Measurements from ENCODE around the gene CHMP5.
"Not testable (repeated sequence)": the region's sequence is repeated elsewhere in the genome, so short reads cannot be mapped to it uniquely, and the experiment has no call there.

The CHMP5 gene

DNA sequence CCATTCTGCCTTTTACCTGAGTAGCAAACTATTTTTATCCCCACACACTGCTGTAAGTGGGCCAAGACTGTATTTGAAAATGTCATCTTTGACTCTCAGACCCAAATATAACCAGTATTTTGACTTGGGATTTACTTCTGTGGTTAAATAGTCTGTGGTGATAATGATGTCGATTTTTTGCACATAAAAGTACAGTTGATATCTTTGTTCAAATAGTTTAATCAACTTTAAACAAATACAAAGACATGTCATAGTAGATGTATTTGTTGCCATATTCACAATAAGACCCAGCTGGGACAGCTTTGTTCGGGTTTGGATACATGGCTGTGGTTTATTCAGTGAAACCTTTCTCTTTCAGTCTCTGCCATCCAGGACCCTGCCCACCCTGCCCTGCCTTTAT lies 45.9 kb downstream of the CHMP5 start:
- H2BK5ac ChIP-seq (ENCODE audit: low read depth, low read length, poor library complexity, severe bottlenecking): no peak overlapping the region
- H3K27ac ChIP-seq (ENCODE audit: low read length, poor library complexity, severe bottlenecking): no peak overlapping the region
- DNase-seq: no peak
- no peak overlapping the region for H3K14ac ChIP-seq (ENCODE audit: low read length in 2 of 2)
- no peak overlapping the region for H2BK12ac ChIP-seq (ENCODE audit: low read length in 2 of 2)
- no peak overlapping the region for H3K4me3 ChIP-seq (ENCODE audit: insufficient read depth in 1 of 2, low read depth in 1 of 2, low read length in 2 of 2)
- no peak overlapping the region for H2AFZ ChIP-seq (ENCODE audit: low read depth, low read length)
- no peak overlapping the region for H2BK120ac ChIP-seq (ENCODE audit: low read depth, low read length)
- H3K18ac ChIP-seq (ENCODE audit: low read depth in 1 of 2, low read length in 2 of 2): no peak overlapping the region
- H3K4ac ChIP-seq (ENCODE audit: low read depth in 1 of 2, low read length in 2 of 2): no peak overlapping the region
- H3K9me3 ChIP-seq (ENCODE audit: control insufficient read depth, low read length): no peaks in the 10 kb centered on the region
- H4K91ac ChIP-seq (ENCODE audit: low read length): no peak overlapping the region
- H3K27me3 ChIP-seq (ENCODE audit: control insufficient read depth in 1 of 2, insufficient read depth in 1 of 2, low read length in 2 of 2): no peaks in the 10 kb centered on the region
- no peak overlapping the region for H2AK5ac ChIP-seq (ENCODE audit: low read length, severe bottlenecking)
- H3K4me2 ChIP-seq (ENCODE audit: low read length, poor library complexity, severe bottlenecking): no peak overlapping the region
- 100% methylated on average over 1 of the region's 2 CpGs for WGBS
- H3K36me3 ChIP-seq (ENCODE audit: control insufficient read depth in 1 of 2, insufficient read depth in 2 of 2, low read depth in 1 of 2, low read length in 2 of 2): peaks cover 32 to 99% of the 10 kb centered on the region in 2 experiments
- no peaks in the 10 kb centered on the region for H3K4me1 ChIP-seq (ENCODE audit: control insufficient read depth, insufficient read depth, low read depth, low read length)
- no peak overlapping the region for H4K8ac ChIP-seq (ENCODE audit: low read length)
- no peak overlapping the region for H3K9ac ChIP-seq (ENCODE audit: low read length)
- H2BK15ac ChIP-seq (ENCODE audit: low read depth, poor library complexity, severe bottlenecking): no peak overlapping the region
- peaks cover 22% of the 10 kb centered on the region for H3K79me1 ChIP-seq (replicated peaks; ENCODE audit: low read length, poor library complexity, severe bottlenecking)
- H3K23ac ChIP-seq (ENCODE audit: low read length in 2 of 2): no peak overlapping the region

DNA sequence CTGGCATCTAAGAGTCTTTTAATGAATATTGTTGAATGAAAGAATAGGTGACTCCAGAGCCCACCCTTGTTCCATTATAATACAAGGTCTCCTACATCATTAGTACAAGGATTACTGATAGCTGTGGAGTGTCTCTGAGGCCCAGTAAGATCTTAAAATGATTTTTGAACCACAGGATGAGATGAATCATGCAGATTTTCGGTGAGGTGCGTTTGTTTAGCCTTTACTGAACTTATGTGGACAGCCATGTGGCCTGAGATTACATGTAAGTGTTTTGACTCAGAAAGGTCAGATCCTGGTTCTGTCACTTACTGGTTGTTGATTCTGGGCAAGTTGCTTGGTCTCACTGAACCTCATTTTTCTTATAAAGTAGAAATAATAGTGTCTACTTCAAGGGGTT lies 47.1 kb downstream of the CHMP5 start:
- Histone ChIP-seq H3K9me3 (ENCODE audit: control insufficient read depth, low read length) (no peaks in the 10 kb centered on the region), H3K4me3 (ENCODE audit: insufficient read depth in 1 of 2, low read depth in 1 of 2, low read length in 2 of 2) (no peak overlapping the region), H3K4ac (ENCODE audit: low read depth in 1 of 2, low read length in 2 of 2) (no peak overlapping the region), H3K9ac (ENCODE audit: low read length) (no peak overlapping the region), H3K27ac (ENCODE audit: low read length, poor library complexity, severe bottlenecking) (no peak overlapping the region), H4K8ac (ENCODE audit: low read length) (no peak overlapping the region), H3K27me3 (ENCODE audit: control insufficient read depth in 1 of 2, insufficient read depth in 1 of 2, low read length in 2 of 2) (no peaks in the 10 kb centered on the region), H3K18ac (ENCODE audit: low read depth in 1 of 2, low read length in 2 of 2) (no peak overlapping the region), H3K79me1 (replicated peaks; ENCODE audit: low read length, poor library complexity, severe bottlenecking) (peaks cover 14% of the 10 kb centered on the region), H2AK5ac (ENCODE audit: low read length, severe bottlenecking) (no peak overlapping the region), H2AFZ (ENCODE audit: low read depth, low read length) (no peak overlapping the region), H3K23ac (ENCODE audit: low read length in 2 of 2) (no peak overlapping the region), H3K4me2 (ENCODE audit: low read length, poor library complexity, severe bottlenecking) (no peak overlapping the region), H3K36me3 (ENCODE audit: control insufficient read depth in 1 of 2, insufficient read depth in 2 of 2, low read depth in 1 of 2, low read length in 2 of 2) (peaks cover 32 to 99% of the 10 kb centered on the region in 2 experiments), H2BK120ac (ENCODE audit: low read depth, low read length) (no peak overlapping the region), H3K4me1 (ENCODE audit: control insufficient read depth, insufficient read depth, low read depth, low read length) (no peaks in the 10 kb centered on the region), H2BK15ac (ENCODE audit: low read depth, poor library complexity, severe bottlenecking) (no peak overlapping the region), H3K14ac (ENCODE audit: low read length in 2 of 2) (no peak overlapping the region), H2BK12ac (ENCODE audit: low read length in 2 of 2) (no peak overlapping the region), H2BK5ac (ENCODE audit: low read depth, low read length, poor library complexity, severe bottlenecking) (no peak overlapping the region), H4K91ac (ENCODE audit: low read length) (no peak overlapping the region)
- WGBS: 64% methylated on average over 2 of the region's 2 CpGs
- DNase-seq: no peak

DNA sequence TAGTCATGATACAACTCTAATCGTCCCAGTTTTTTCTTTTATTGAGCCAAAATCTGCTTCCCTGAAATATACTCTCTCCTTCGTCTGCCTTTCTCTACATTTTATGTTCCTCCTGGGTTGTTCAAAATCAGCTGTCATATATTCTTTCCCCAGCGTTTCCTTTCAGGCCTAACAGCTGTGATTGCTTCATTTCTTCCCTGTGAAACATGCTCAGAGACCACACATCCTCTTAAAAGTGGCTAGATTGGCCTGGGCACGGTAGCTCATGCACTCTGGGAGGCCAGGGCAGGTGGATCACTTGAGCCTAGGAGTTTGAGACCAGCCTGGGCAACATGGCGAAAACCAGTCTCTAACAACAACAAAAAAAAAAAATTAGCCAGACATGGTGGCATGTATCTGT lies 50.5 kb downstream of the CHMP5 start:
- H3K4ac ChIP-seq (ENCODE audit: low read depth in 1 of 2, low read length in 2 of 2): no peak overlapping the region
- no peak overlapping the region for H2AFZ ChIP-seq (ENCODE audit: low read depth, low read length)
- no peak overlapping the region for H3K4me3 ChIP-seq (ENCODE audit: insufficient read depth in 1 of 2, low read depth in 1 of 2, low read length in 2 of 2)
- no peak overlapping the region for H3K14ac ChIP-seq (ENCODE audit: low read length in 2 of 2)
- H3K27ac ChIP-seq (ENCODE audit: low read length, poor library complexity, severe bottlenecking): no peak overlapping the region
- H3K9ac ChIP-seq (ENCODE audit: low read length): no peak overlapping the region
- WGBS: 91% methylated on average over 3 of the region's 5 CpGs
- H2BK12ac ChIP-seq (ENCODE audit: low read length in 2 of 2): no peak overlapping the region
- H3K4me1 ChIP-seq (ENCODE audit: control insufficient read depth, insufficient read depth, low read depth, low read length): no peaks in the 10 kb centered on the region
- no peak overlapping the region for H2BK15ac ChIP-seq (ENCODE audit: low read depth, poor library complexity, severe bottlenecking)
- H4K91ac ChIP-seq (ENCODE audit: low read length): no peak overlapping the region
- no peaks in the 10 kb centered on the region for H3K27me3 ChIP-seq (ENCODE audit: control insufficient read depth in 1 of 2, insufficient read depth in 1 of 2, low read length in 2 of 2)
- peaks cover 8% of the 10 kb centered on the region for H3K79me1 ChIP-seq (replicated peaks; ENCODE audit: low read length, poor library complexity, severe bottlenecking)
- H2BK5ac ChIP-seq (ENCODE audit: low read depth, low read length, poor library complexity, severe bottlenecking): no peak overlapping the region
- H3K4me2 ChIP-seq (ENCODE audit: low read length, poor library complexity, severe bottlenecking): no peak overlapping the region
- DNase-seq: no peak
- H4K8ac ChIP-seq (ENCODE audit: low read length): no peak overlapping the region
- H2BK120ac ChIP-seq (ENCODE audit: low read depth, low read length): no peak overlapping the region
- peaks cover 24 to 90% of the 10 kb centered on the region in 2 experiments for H3K36me3 ChIP-seq (ENCODE audit: control insufficient read depth in 1 of 2, insufficient read depth in 2 of 2, low read depth in 1 of 2, low read length in 2 of 2)
- no peak overlapping the region for H2AK5ac ChIP-seq (ENCODE audit: low read length, severe bottlenecking)
- no peak overlapping the region for H3K18ac ChIP-seq (ENCODE audit: low read depth in 1 of 2, low read length in 2 of 2)
- H3K23ac ChIP-seq (ENCODE audit: low read length in 2 of 2): no peak overlapping the region
- no peaks in the 10 kb centered on the region for H3K9me3 ChIP-seq (ENCODE audit: control insufficient read depth, low read length)

DNA sequence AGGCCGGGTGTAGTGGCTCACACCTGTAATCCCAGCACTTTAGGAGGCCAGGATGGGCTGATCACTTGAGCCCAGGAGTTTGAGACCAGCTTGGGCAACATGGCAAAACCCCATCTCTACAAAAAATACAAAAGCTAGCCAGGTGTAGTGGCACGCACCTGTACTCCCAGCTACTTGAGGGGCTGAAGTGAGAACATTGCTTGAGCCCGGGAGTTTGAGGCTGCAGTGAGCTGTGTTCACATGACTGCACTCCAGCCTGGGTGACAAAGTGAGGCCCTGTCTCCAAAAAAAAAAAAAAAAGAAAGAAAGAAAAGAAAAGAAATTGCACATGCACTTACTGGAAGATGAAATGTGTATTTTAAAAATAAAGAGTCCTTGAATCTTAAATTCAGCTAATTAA lies 52.3 kb downstream of the CHMP5 start:
- not testable (repeated sequence) for DNase-seq; H2BK15ac ChIP-seq (ENCODE audit: low read depth, poor library complexity, severe bottlenecking); H3K27me3 ChIP-seq (ENCODE audit: control insufficient read depth in 1 of 2, insufficient read depth in 1 of 2, low read length in 2 of 2); H3K4me2 ChIP-seq (ENCODE audit: low read length, poor library complexity, severe bottlenecking); H3K14ac ChIP-seq (ENCODE audit: low read length in 2 of 2); H3K4me3 ChIP-seq (ENCODE audit: insufficient read depth in 1 of 2, low read depth in 1 of 2, low read length in 2 of 2); H2AFZ ChIP-seq (ENCODE audit: low read depth, low read length); H3K4me1 ChIP-seq (ENCODE audit: control insufficient read depth, insufficient read depth, low read depth, low read length); H3K27ac ChIP-seq (ENCODE audit: low read length, poor library complexity, severe bottlenecking); H3K79me1 ChIP-seq (replicated peaks; ENCODE audit: low read length, poor library complexity, severe bottlenecking); H3K4ac ChIP-seq (ENCODE audit: low read depth in 1 of 2, low read length in 2 of 2); H2BK12ac ChIP-seq (ENCODE audit: low read length in 2 of 2); H4K8ac ChIP-seq (ENCODE audit: low read length); H2BK120ac ChIP-seq (ENCODE audit: low read depth, low read length); H2AK5ac ChIP-seq (ENCODE audit: low read length, severe bottlenecking); H3K18ac ChIP-seq (ENCODE audit: low read depth in 1 of 2, low read length in 2 of 2); H3K9me3 ChIP-seq (ENCODE audit: control insufficient read depth, low read length); H2BK5ac ChIP-seq (ENCODE audit: low read depth, low read length, poor library complexity, severe bottlenecking); H4K91ac ChIP-seq (ENCODE audit: low read length); H3K9ac ChIP-seq (ENCODE audit: low read length); H3K23ac ChIP-seq (ENCODE audit: low read length in 2 of 2)
- peaks cover 28 to 83% of the 10 kb centered on the region in 2 experiments for H3K36me3 ChIP-seq (ENCODE audit: control insufficient read depth in 1 of 2, insufficient read depth in 2 of 2, low read depth in 1 of 2, low read length in 2 of 2)
- WGBS: 96% methylated on average over 3 of the region's 3 CpGs

Data from mesenchymal stem cell (in vitro differentiated cells and primary cell).